NCI-H1092 (cell line): ENCODE data around the gene ERFE.
"Not testable (repeated sequence)": the region's sequence is repeated elsewhere in the genome, so short reads cannot be mapped to it uniquely, and the experiment has no call there.

ENCODE experiments used
- DNase-seq: peaks from one replicate; lab custom pipeline; 2025; lab: John Stamatoyannopoulos, UW

ERFE gene

GRCh38 chr2:238158509-238159070, at the start of gene ERFE:
TSS of gene ERFE (plus strand) at chr2:238158970. CDS start at chr2:238159008, 38 bp downstream.
- no peak for DNase-seq

GRCh38 chr2:238113611-238114010, 45.2 kb upstream of the ERFE start:
- no peak for DNase-seq

- DNase-seq: no peak
These were observed 44.4 kb upstream of the ERFE start for GRCh38 chr2:238114331-238114841.

GRCh38 chr2:238114851-238115660, 43.7 kb upstream of the ERFE start:
- no peak for DNase-seq

GRCh38 chr2:238115709-238116108, 43.1 kb upstream of the ERFE start:
- not testable (repeated sequence) for DNase-seq

- no peak for DNase-seq
These were observed 42.2 kb upstream of the ERFE start for GRCh38 chr2:238116298-238117198.

- DNase-seq: no peak
These were observed 41.3 kb upstream of the ERFE start for GRCh38 chr2:238117199-238118154.

- DNase-seq: no peak
These were observed 38.9 kb upstream of the ERFE start for GRCh38 chr2:238119756-238120462.

GRCh38 chr2:238120463-238121298, 38.1 kb upstream of the ERFE start:
- DNase-seq: no peak

GRCh38 chr2:238121511-238122286, 37.1 kb upstream of the ERFE start:
- DNase-seq: no peak

- DNase-seq: no peak
These were observed 36.2 kb upstream of the ERFE start for GRCh38 chr2:238122287-238123217.

GRCh38 chr2:238123218-238123971, 35.4 kb upstream of the ERFE start:
- DNase-seq: no peak

- DNase-seq: no peak
These were observed 34.7 kb upstream of the ERFE start for GRCh38 chr2:238123991-238124470.

- DNase-seq: no peak
These were observed 34.2 kb upstream of the ERFE start for GRCh38 chr2:238124488-238125126.

- no peak for DNase-seq
These were observed 33.5 kb upstream of the ERFE start for GRCh38 chr2:238125127-238125885.

GRCh38 chr2:238126338-238126737, 32.4 kb upstream of the ERFE start:
- DNase-seq: no peak
